ENCODE measurements around the gene LPO. TPM values are rescaled to one million over a fixed set of nuclear protein-coding genes. Genes with fewer than 3 reads are reported as not detected.
A peak's percentile ranks its signal among the peaks of the same experiment; 100 is the strongest.

Gene LPO
- total and polyA plus RNA-seq, 2 donors: 0.09 to 0.23 TPM

DNA sequence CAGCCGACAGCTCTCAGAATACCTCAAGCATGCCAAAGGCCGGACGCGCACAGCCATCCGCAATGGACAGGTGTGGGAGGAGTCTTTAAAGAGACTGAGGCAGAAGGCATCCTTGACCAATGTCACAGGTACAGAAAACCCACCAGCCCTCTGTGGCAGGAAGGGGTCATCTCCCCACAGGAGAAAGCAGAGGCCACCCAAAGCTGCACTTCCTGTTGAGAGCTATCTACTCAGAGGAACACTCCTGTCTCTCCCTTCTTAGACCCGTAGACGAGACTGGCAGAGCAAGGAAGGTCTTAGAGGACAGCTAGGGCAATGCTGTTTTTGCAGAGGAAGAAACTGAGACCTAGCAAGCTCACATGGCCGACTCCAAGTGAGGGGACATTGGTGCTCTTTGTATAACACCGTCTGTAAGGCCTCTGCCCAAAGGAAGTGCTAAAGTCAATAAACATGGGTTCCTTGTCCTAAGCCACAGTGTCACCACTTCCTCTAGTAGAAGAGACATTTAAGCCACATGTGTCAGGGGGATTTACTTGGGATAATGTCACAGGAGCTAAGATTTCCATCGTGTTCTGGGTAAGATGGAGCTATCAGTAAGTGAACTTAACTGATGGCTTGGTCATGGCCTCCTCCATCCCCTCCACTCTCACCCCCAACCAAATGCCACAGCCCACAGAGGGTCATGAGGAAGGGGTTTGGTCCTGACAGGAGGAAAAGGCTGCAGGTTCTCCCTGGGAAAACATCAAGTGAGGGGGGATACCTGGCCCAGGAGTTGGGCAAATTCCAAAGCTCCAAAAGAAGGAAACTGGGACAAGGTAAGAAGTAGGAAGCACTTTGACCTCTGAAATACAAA, 9.4 kb downstream of the LPO start:
- H3K4me3 ChIP-seq (ENCODE audit: low read length in 2 of 2): no peak overlapping the region
- H3K9me3 ChIP-seq (ENCODE audit: control insufficient read depth in 2 of 2, insufficient read depth in 1 of 2, low read length in 1 of 2): no peaks in the 10 kb centered on the region
- peaks cover 8 to 42% of the 10 kb centered on the region in 2 donors for H3K27me3 ChIP-seq (ENCODE audit: control insufficient read depth in 2 of 2, insufficient read depth in 1 of 2, low read length in 1 of 2)
- WGBS: 67% methylated on average over 10 of the region's 10 CpGs
- no peak overlapping the region for H3K27ac ChIP-seq (ENCODE audit: low read depth in 1 of 2, low read length in 1 of 2)
- peaks cover 0 to 13% of the 10 kb centered on the region in 2 donors for H3K4me1 ChIP-seq (ENCODE audit: control insufficient read depth in 2 of 2, insufficient read depth in 2 of 2, low read length in 2 of 2)
- no peaks in the 10 kb centered on the region for H3K36me3 ChIP-seq (ENCODE audit: control insufficient read depth in 2 of 2, insufficient read depth in 2 of 2, low read length in 1 of 2)
- no peak for DNase-seq (ENCODE audit: low read depth in 6 of 9, low spot score in 9 of 9)

DNA sequence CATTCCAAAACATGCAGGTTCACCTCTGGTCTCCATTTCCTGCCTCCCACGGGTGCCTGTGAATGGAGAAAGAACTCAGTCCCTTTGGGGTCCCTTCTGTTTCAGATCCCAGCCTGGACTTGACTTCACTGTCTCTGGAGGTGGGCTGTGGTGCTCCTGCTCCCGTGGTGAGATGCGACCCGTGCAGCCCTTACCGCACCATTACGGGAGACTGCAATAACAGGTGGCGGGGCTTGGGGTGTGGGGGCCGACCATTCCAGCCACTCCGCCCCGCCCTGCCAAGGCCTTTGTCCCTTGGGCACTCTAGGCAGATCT, 10.5 kb downstream of the LPO start:
- Histone ChIP-seq H3K27me3 (ENCODE audit: control insufficient read depth in 2 of 2, insufficient read depth in 1 of 2, low read length in 1 of 2) (peaks cover 8 to 40% of the 10 kb centered on the region in 2 donors), H3K9me3 (ENCODE audit: control insufficient read depth in 2 of 2, insufficient read depth in 1 of 2, low read length in 1 of 2) (no peaks in the 10 kb centered on the region), H3K36me3 (ENCODE audit: control insufficient read depth in 2 of 2, insufficient read depth in 2 of 2, low read length in 1 of 2) (no peaks in the 10 kb centered on the region), H3K4me3 (ENCODE audit: low read length in 2 of 2) (no peak overlapping the region), H3K27ac (ENCODE audit: low read depth in 1 of 2, low read length in 1 of 2) (no peak overlapping the region), H3K4me1 (ENCODE audit: control insufficient read depth in 2 of 2, insufficient read depth in 2 of 2, low read length in 2 of 2) (peaks cover 0 to 13% of the 10 kb centered on the region in 2 donors)
- DNase-seq (ENCODE audit: low read depth in 6 of 9, low spot score in 9 of 9): no peak
- WGBS: 52% methylated on average over 10 of the region's 10 CpGs

DNA sequence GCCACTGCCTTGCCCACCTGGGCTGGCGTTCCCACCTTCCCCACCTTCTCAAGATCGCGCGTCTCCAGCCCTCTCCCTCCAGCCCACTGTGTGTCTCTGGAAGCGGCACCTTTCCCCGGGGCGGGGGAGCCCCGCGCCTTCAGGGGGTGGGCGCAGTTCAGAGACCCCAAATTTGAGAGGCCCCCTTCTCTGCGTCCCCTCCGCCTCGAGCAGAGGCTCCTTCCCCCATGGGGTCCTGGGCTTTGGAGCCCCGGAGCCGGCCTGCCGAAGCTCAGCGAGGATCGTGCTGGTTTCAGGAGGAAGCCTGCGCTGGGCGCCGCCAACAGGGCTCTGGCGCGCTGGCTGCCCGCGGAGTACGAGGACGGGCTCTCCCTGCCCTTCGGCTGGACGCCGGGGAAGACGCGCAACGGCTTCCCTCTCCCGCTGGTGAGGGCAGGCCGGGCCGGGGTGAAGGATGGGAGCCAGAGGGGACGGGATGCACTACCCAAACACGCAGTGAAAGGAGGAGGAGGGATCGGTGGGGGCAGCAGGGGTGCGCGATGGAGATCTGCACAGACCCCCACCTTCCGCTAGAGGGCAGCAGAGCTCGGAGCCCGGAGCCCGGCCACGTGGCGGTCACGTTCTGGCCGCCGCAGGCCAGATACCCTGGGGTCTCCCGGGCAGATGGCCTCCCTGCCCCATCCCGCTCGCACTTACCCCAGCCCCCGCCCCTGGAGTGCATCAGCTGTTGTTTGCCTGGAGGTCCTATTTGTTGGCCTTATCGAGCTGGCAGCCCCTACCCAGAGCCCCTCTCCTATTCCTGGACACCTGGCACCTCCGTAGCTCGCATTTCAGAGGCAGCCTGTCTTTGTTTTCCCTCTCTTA, 11.1 kb downstream of the LPO start:
- peak overlapping the region; percentile 34 to 49 for H3K4me3 ChIP-seq (ENCODE audit: low read length in 2 of 2)
- DNase-seq (ENCODE audit: low read depth in 6 of 9, low spot score in 9 of 9): peak; percentile 26 to 70 (median 53)
- 9% methylated on average over 57 of the region's 57 CpGs for whole genome bisulfite sequencing
- no peaks in the 10 kb centered on the region for H3K9me3 ChIP-seq (ENCODE audit: control insufficient read depth in 2 of 2, insufficient read depth in 1 of 2, low read length in 1 of 2)
- H3K36me3 ChIP-seq (ENCODE audit: control insufficient read depth in 2 of 2, insufficient read depth in 2 of 2, low read length in 1 of 2): no peaks in the 10 kb centered on the region
- no peak overlapping the region for H3K27ac ChIP-seq (ENCODE audit: low read depth in 1 of 2, low read length in 1 of 2)
- peaks cover 10 to 37% of the 10 kb centered on the region in 2 donors for H3K27me3 ChIP-seq (ENCODE audit: control insufficient read depth in 2 of 2, insufficient read depth in 1 of 2, low read length in 1 of 2)
- H3K4me1 ChIP-seq (ENCODE audit: control insufficient read depth in 2 of 2, insufficient read depth in 2 of 2, low read length in 2 of 2): peaks cover 0 to 13% of the 10 kb centered on the region in 2 donors

DNA sequence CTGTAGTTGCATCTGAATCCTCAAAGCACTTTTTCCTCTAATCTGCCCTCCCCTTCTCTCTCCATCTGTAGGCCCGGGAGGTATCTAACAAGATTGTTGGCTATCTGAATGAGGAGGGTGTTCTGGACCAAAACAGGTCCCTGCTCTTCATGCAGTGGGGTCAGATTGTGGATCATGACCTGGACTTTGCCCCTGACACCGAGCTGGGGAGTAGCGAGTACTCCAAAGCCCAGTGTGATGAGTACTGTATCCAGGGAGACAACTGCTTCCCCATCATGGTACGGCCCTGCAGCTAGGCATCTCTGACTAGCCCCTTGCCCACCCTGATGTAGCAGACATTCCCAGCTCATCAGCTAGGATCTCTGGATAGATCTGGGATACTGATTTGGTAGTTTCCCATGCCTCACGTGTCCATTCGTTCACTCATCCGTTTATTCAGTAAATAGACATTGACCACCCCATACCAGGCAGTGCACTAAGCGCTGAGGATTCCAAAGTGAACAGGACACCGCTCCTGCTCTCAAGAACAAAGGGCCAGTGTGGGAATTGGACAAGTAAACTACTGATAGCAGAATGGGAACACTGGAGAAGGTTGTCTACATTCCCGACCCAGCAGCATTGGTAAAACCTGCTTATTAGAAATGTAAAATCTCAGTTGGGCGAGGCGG, 12.1 kb downstream of the LPO start:
- Histone ChIP-seq H3K27ac (ENCODE audit: low read depth in 1 of 2, low read length in 1 of 2) (no peak overlapping the region), H3K36me3 (ENCODE audit: control insufficient read depth in 2 of 2, insufficient read depth in 2 of 2, low read length in 1 of 2) (no peaks in the 10 kb centered on the region), H3K4me1 (ENCODE audit: control insufficient read depth in 2 of 2, insufficient read depth in 2 of 2, low read length in 2 of 2) (peaks cover 0 to 13% of the 10 kb centered on the region in 2 donors), H3K4me3 (ENCODE audit: low read length in 2 of 2) (no peak overlapping the region), H3K27me3 (ENCODE audit: control insufficient read depth in 2 of 2, insufficient read depth in 1 of 2, low read length in 1 of 2) (peaks cover 13 to 43% of the 10 kb centered on the region in 2 donors), H3K9me3 (ENCODE audit: control insufficient read depth in 2 of 2, insufficient read depth in 1 of 2, low read length in 1 of 2) (no peaks in the 10 kb centered on the region)
- 97% methylated on average over 12 of the region's 12 CpGs for WGBS
- DNase-seq (ENCODE audit: low read depth in 6 of 9, low spot score in 9 of 9): no peak

DNA sequence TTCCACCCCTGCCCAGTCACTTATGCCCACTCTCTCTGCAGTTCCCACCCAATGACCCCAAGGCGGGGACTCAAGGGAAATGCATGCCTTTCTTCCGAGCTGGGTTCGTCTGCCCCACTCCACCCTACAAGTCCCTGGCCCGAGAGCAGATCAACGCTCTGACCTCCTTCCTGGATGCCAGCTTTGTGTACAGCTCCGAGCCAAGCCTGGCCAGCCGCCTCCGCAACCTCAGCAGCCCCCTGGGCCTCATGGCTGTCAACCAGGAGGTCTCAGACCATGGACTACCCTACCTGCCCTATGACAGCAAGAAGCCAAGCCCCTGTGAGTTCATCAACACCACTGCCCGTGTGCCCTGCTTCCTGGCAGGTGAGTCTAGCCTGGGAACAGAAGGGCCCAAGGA, 13.8 kb downstream of the LPO start:
- no peak overlapping the region for H3K27ac ChIP-seq (ENCODE audit: low read depth in 1 of 2, low read length in 1 of 2)
- no peaks in the 10 kb centered on the region for H3K36me3 ChIP-seq (ENCODE audit: control insufficient read depth in 2 of 2, insufficient read depth in 2 of 2, low read length in 1 of 2)
- no peak overlapping the region for H3K4me3 ChIP-seq (ENCODE audit: low read length in 2 of 2)
- H3K4me1 ChIP-seq (ENCODE audit: control insufficient read depth in 2 of 2, insufficient read depth in 2 of 2, low read length in 2 of 2): peaks cover 0 to 13% of the 10 kb centered on the region in 2 donors
- no peaks in the 10 kb centered on the region for H3K9me3 ChIP-seq (ENCODE audit: control insufficient read depth in 2 of 2, insufficient read depth in 1 of 2, low read length in 1 of 2)
- DNase-seq (ENCODE audit: low read depth in 6 of 9, low spot score in 9 of 9): no peak
- peaks cover 13 to 43% of the 10 kb centered on the region in 2 donors for H3K27me3 ChIP-seq (ENCODE audit: control insufficient read depth in 2 of 2, insufficient read depth in 1 of 2, low read length in 1 of 2)
- 92% methylated on average over 9 of the region's 9 CpGs for WGBS

DNA sequence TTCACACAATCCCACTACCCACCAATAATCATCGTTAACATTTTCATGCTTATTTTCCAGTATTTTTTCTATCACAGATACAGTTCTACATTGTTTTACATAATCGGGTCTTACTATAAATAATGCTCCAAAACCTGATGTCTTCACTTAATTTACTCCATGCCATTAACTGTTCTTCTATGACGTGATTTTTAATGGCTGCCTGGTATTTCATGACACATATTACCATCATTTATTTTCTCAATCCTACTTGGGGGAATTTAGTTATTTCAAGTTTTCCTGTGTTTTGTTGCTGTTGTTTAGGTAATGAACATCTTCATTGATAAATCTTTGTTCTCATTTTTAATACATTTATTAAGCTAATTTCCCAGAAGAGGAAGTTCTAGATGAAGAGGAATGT, 14.7 kb downstream of the LPO start:
- H3K9me3 ChIP-seq (ENCODE audit: control insufficient read depth in 2 of 2, insufficient read depth in 1 of 2, low read length in 1 of 2): no peaks in the 10 kb centered on the region
- DNase-seq (ENCODE audit: low read depth in 6 of 9, low spot score in 9 of 9): no peak
- no peak overlapping the region for H3K27ac ChIP-seq (ENCODE audit: low read depth in 1 of 2, low read length in 1 of 2)
- no peaks in the 10 kb centered on the region for H3K36me3 ChIP-seq (ENCODE audit: control insufficient read depth in 2 of 2, insufficient read depth in 2 of 2, low read length in 1 of 2)
- H3K4me3 ChIP-seq (ENCODE audit: low read length in 2 of 2): no peak overlapping the region
- H3K27me3 ChIP-seq (ENCODE audit: control insufficient read depth in 2 of 2, insufficient read depth in 1 of 2, low read length in 1 of 2): peaks cover 13 to 41% of the 10 kb centered on the region in 2 donors
- H3K4me1 ChIP-seq (ENCODE audit: control insufficient read depth in 2 of 2, insufficient read depth in 2 of 2, low read length in 2 of 2): peaks cover 0 to 13% of the 10 kb centered on the region in 2 donors
- 95% methylated on average over 3 of the region's 3 CpGs for WGBS

DNA sequence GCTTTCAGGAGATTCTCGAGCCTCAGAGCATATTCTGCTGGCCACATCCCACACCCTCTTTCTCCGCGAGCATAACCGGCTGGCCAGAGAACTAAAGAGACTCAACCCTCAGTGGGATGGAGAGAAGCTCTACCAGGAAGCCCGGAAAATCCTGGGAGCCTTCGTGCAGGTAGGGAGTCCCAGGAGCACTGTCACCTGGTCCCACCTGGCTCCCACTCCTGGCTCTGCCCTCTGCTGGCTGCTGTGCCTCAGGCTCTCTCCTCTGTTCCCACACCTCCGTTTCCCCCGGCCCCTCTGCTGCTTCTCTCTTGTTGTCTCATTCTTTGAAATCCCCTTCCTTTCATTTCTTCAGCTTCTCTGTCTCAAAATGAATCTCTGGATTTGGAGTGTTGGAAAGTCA, 16.4 kb downstream of the LPO start:
- peaks cover 6 to 26% of the 10 kb centered on the region in 2 donors for H3K27me3 ChIP-seq (ENCODE audit: control insufficient read depth in 2 of 2, insufficient read depth in 1 of 2, low read length in 1 of 2)

DNA sequence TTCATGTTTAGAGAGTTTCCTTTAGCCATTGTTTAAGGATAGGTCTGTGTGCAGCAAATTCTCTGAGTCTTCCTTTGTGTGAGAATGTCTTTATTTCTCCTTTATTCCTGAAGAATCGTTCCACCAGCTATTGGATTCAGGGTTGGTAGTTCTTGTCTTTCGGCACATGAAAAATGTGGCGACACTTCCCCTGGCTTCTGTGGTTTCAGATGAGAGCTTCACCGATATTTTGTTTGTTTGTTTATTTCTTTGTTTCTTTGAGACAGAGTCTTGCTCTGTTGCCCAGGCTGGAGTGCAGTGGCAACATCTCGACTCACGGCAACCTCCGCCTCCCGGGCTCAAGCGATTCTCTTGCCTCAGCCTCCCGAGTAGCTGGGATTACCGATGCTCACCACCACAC, 23.8 kb downstream of the LPO start:
- 87% methylated on average over 11 of the region's 11 CpGs for WGBS
- Histone ChIP-seq H3K4me1 (ENCODE audit: control insufficient read depth in 2 of 2, insufficient read depth in 2 of 2, low read length in 2 of 2) (no peaks in the 10 kb centered on the region), H3K27me3 (ENCODE audit: control insufficient read depth in 2 of 2, insufficient read depth in 1 of 2, low read length in 1 of 2) (peaks cover 0 to 20% of the 10 kb centered on the region in 2 donors), H3K9me3 (ENCODE audit: control insufficient read depth in 2 of 2, insufficient read depth in 1 of 2, low read length in 1 of 2) (no peaks in the 10 kb centered on the region), H3K4me3 (ENCODE audit: low read length in 2 of 2) (no peak overlapping the region), H3K27ac (ENCODE audit: low read depth in 1 of 2, low read length in 1 of 2) (no peak overlapping the region), H3K36me3 (ENCODE audit: control insufficient read depth in 2 of 2, insufficient read depth in 2 of 2, low read length in 1 of 2) (no peaks in the 10 kb centered on the region)
- DNase-seq (ENCODE audit: low read depth in 6 of 9, low spot score in 9 of 9): no peak

More for the DNA sequence above, 16.4 kb downstream of the LPO start:
- DNase-seq (ENCODE audit: low read depth in 6 of 9, low spot score in 9 of 9): no peak
- Histone ChIP-seq H3K36me3 (ENCODE audit: control insufficient read depth in 2 of 2, insufficient read depth in 2 of 2, low read length in 1 of 2) (no peaks in the 10 kb centered on the region), H3K9me3 (ENCODE audit: control insufficient read depth in 2 of 2, insufficient read depth in 1 of 2, low read length in 1 of 2) (no peaks in the 10 kb centered on the region), H3K4me1 (ENCODE audit: control insufficient read depth in 2 of 2, insufficient read depth in 2 of 2, low read length in 2 of 2) (peaks cover 0 to 3% of the 10 kb centered on the region in 2 donors), H3K27ac (ENCODE audit: low read depth in 1 of 2, low read length in 1 of 2) (no peak overlapping the region), H3K4me3 (ENCODE audit: low read length in 2 of 2) (no peak overlapping the region)
- WGBS: 49% methylated on average over 8 of the region's 8 CpGs

Data from thymus (tissue), 11 donors.